K562 (cell line): ENCODE measurements around the gene RTL10. TPM values are rescaled to one million over a fixed set of nuclear protein-coding genes. Genes with fewer than 3 reads are reported as not detected.

Experiments
- ATAC-seq: fragments of 200-7000 bp; cut with Tn5 transposase; 3 replicates; pipeline ENCODE4 v1.9.1; 2020; ENCODE audit warnings: moderate library complexity
- Bru-seq: library from RNA; stranded (reverse); fragments of 400-500 nt; gene quantifications from one replicate; lab custom pipeline; 2021; lab: Mats Ljungman, UMichigan
- BruChase-seq, 2 experiments: library from RNA; stranded (reverse); fragments of 400-500 nt; gene quantifications; one replicate each; lab custom pipeline; 2021; lab: Mats Ljungman, UMichigan
- BruUV-seq: library from RNA; stranded (reverse); fragments of 400-500 nt; replicated peaks from 2 replicates; lab custom pipeline; 2021; lab: Mats Ljungman, UMichigan
- CTCF ChIA-PET: fragments of 300-600 bp; formaldehyde crosslinking; extraction: SDS; loops from one replicate; lab custom pipeline; 2021; ENCODE audit warnings: low intra/inter-chr PET ratio; lab: Yijun Ruan, JAX
- POLR2A ChIA-PET: fragments of 300-600, 350-650 bp; sonication (Branson Sonifier 250); formaldehyde crosslinking; extraction: SDS; loops from one replicate; lab custom pipeline; 2021; ENCODE audit warnings: antibody characterized with exemption, inconsistent platforms; lab: Yijun Ruan, JAX
- DNase-seq, 4 experiments: peaks; one replicate each; pipeline versions ENCODE4 v3.0.0 to v3.0.0-alpha.2; 2011 to 2018; ENCODE audit warnings: low spot score in 3 of 4, mixed read lengths in 3 of 4; ENCODE audit errors: extremely low read depth in 1 of 4
- FAIRE-seq: peaks from 2 replicates; lab custom pipeline; 2011; peaks lifted over from hg19 to GRCh38; lab: Jason Lieb, UNC
- H2AFZ ChIP-seq: 2 replicates; pipeline ENCODE4 v1.6.0; 2011; ENCODE audit warnings: low read depth, low read length, control low read depth, inconsistent platforms
- H3K27ac ChIP-seq: fragments of 200-600 bp; 3 replicates; pipeline ENCODE4 v1.8.0; 2011; ENCODE audit warnings: low read depth, mild to moderate bottlenecking, control low read depth, inconsistent platforms, low read length, moderate library complexity, mixed read lengths; ENCODE audit errors: extremely low read depth
- H3K27me3 ChIP-seq, 2 experiments: fragments of 300-600 bp in 1 of 2; 2 replicates in 1 of 2; 3 replicates in 1 of 2; pipeline versions ENCODE4 v1.6.0 to v1.8.0; 2011; ENCODE audit warnings: inconsistent platforms in 2 of 2, low read length in 2 of 2, mild to moderate bottlenecking in 1 of 2, mixed read lengths in 1 of 2, moderate library complexity in 1 of 2; ENCODE audit not compliant: control insufficient read depth in 2 of 2, insufficient read depth in 2 of 2
- H3K36me3 ChIP-seq: fragments of 300-600 bp; 3 replicates; pipeline ENCODE4 v1.8.0; 2011; ENCODE audit warnings: mild to moderate bottlenecking, low read length, inconsistent platforms; ENCODE audit not compliant: control insufficient read depth, insufficient read depth
- H3K4me1 ChIP-seq, 2 experiments: fragments of 200-600 bp in 1 of 2; replicated peaks in 1 of 2; 2 replicates in 1 of 2; 3 replicates in 1 of 2; pipeline versions ENCODE4 v1.5.1 to v1.8.0; 2011; ENCODE audit warnings: inconsistent platforms in 2 of 2, low read length in 2 of 2, mild to moderate bottlenecking in 1 of 2, mixed read lengths in 1 of 2, moderate library complexity in 1 of 2; ENCODE audit not compliant: control insufficient read depth in 2 of 2, insufficient read depth in 2 of 2
- H3K4me2 ChIP-seq: 2 replicates; pipeline ENCODE4 v1.6.1; 2011; ENCODE audit warnings: low read length, control low read depth, inconsistent platforms, mixed read lengths; ENCODE audit not compliant: insufficient read depth
- H3K4me3 ChIP-seq: fragments of 200-600 bp; sonication (generic), shearing (Covaris generic); 2 replicates; pipeline ENCODE4 v1.5.1; 2016; ENCODE audit warnings: control low read depth, inconsistent platforms
- H3K79me2 ChIP-seq: fragments of 200-600 bp; 3 replicates; pipeline ENCODE4 v1.8.0; 2011; ENCODE audit warnings: low read length, inconsistent platforms; ENCODE audit not compliant: control insufficient read depth, insufficient read depth
- H3K9ac ChIP-seq, 2 experiments: 2 replicates each; pipeline versions ENCODE4 v1.6.0 to v1.6.1; 2011; ENCODE audit warnings: low read depth in 2 of 2, low read length in 2 of 2, control low read depth in 1 of 2, inconsistent platforms in 1 of 2, mild to moderate bottlenecking in 1 of 2, mixed read lengths in 1 of 2; ENCODE audit not compliant: insufficient read depth in 1 of 2
- H3K9me1 ChIP-seq: one replicate; pipeline ENCODE4 v1.6.0; 2011; ENCODE audit warnings: inconsistent platforms, mild to moderate bottlenecking, low read length, moderate library complexity; ENCODE audit not compliant: control insufficient read depth, insufficient read depth
- H3K9me3 ChIP-seq: replicated peaks from 2 replicates; pipeline ENCODE4 v1.5.1; 2011; ENCODE audit warnings: low read depth, low read length, inconsistent platforms; ENCODE audit not compliant: control insufficient read depth, insufficient read depth
- H4K20me1 ChIP-seq: replicated peaks from 2 replicates; pipeline ENCODE4 v1.6.1; 2011; ENCODE audit warnings: low read length, inconsistent platforms, mixed read lengths; ENCODE audit not compliant: control insufficient read depth, insufficient read depth
- ATF3 ChIP-seq, 2 experiments: fragments of 450-650 bp in 1 of 2; sonication (generic) in 1 of 2; formaldehyde crosslinking in 1 of 2; IDR thresholded peaks in 1 of 2; conservative IDR thresholded peaks in 1 of 2; 2 replicates each; pipeline versions ENCODE4 v1.6.1 to v1.8.1; 2016 to 2023; ENCODE audit warnings: mild to moderate bottlenecking in 2 of 2, moderate library complexity in 2 of 2, inconsistent platforms in 1 of 2, missing genetic modification reagents in 1 of 2
- CEBPB ChIP-seq: fragments of 450-650 bp; IDR thresholded peaks from 2 replicates; pipeline ENCODE4 v1.6.1; 2016; ENCODE audit warnings: missing genetic modification characterization, missing compliant biosample characterization
- E2F4 ChIP-seq: sonication (generic); formaldehyde crosslinking; IDR thresholded peaks from 2 replicates; pipeline ENCODE4 v1.8.0; 2022; ENCODE audit warnings: mild to moderate bottlenecking, low read depth, missing genetic modification reagents
- KHSRP ChIP-seq: fragments of 450-650 bp; IDR thresholded peaks from 2 replicates; pipeline ENCODE4 v1.6.1; 2017
- MBD1 ChIP-seq: fragments of 250-450 bp; sonication (Bioruptor Pico); IDR thresholded peaks from 2 replicates; pipeline ENCODE4 v1.8.0; 2022; ENCODE audit warnings: inconsistent platforms
- MIER1 ChIP-seq: fragments of 450-650 bp; IDR thresholded peaks from 2 replicates; pipeline ENCODE4 v1.6.1; 2016; ENCODE audit warnings: antibody characterized with exemption, mild to moderate bottlenecking, low read depth
- ZNF449 ChIP-seq: fragments of 250-450 bp; sonication (Bioruptor Pico); IDR thresholded peaks from 2 replicates; pipeline ENCODE4 v1.8.0; 2022; ENCODE audit warnings: moderate library complexity, mild to moderate bottlenecking, inconsistent platforms
- ZNF696 ChIP-seq: fragments of 250-450 bp; sonication (Bioruptor Pico); conservative IDR thresholded peaks from 2 replicates; pipeline ENCODE4 v1.4.0; 2020; ENCODE audit warnings: mild to moderate bottlenecking, moderate library complexity
- WGBS: fragments of 100-300 bp; shearing (Covaris generic); methylation state at CpG from one replicate; pipeline ENCODE4 v1.1.6; 2016; ENCODE audit warnings: low coverage, mixed read lengths; ENCODE audit not compliant: insufficient coverage; ENCODE audit errors: missing lambda C conversion rate; 5-methylcytosine and 5-hydroxymethylcytosine counted together
- in situ Hi-C: fragments of 300-500 bp; cut with MboI; formaldehyde crosslinking; loops from 4 replicates; pipeline ENCODE4 v1.15.0; 2018; ENCODE audit warnings: inconsistent platforms, mixed read lengths
- intact Hi-C: fragments of 100-400 bp; cut with micrococcal nuclease; formaldehyde crosslinking; loops from 2 replicates; pipeline ENCODE4 v1.14.2; 2022
- long read RNA-seq, 3 experiments: library from polyadenylated mRNA in 2 of 3; library from RNA in 1 of 3; unstranded in 2 of 3; stranded (forward) in 1 of 3; transcript quantifications; one replicate each; pipeline ENCODE4 v2.0.0, GENCODE V29; 2019 to 2022
- polyA minus RNA-seq, 3 experiments: library from RNA; depleted of rRNA, polyadenylated mRNA; stranded (reverse); fragments of >200 nt; gene quantifications; 2 replicates each; pipeline ENCODE4 v1.2.3, GENCODE V29; 2011
- polyA plus RNA-seq, 8 experiments: library from polyadenylated mRNA; depleted of rRNA in 4 of 8; stranded (reverse) in 5 of 8; unstranded in 3 of 8; fragments of >200 nt; fragmentation: Nextera tagmentation in 2 of 8; fragmentation: Illumina TruSeq in 1 of 8; extraction: Ambion mirVana in 2 of 8; extraction: Trizol in 1 of 8; gene quantifications; 2 replicates each; pipeline versions ENCODE4 v1.2.1 to v1.2.3, GENCODE V29; 2011 to 2014; ENCODE audit warnings: inconsistent platforms in 1 of 8, missing spikeins in 1 of 8
- total RNA-seq, 7 experiments: library from RNA; depleted of rRNA in 6 of 7; stranded (reverse); fragments of >200 nt in 6 of 7; fragmentation: Illumina TruSeq in 2 of 7; extraction: Trizol in 2 of 7; gene quantifications; 2 replicates each; pipeline versions ENCODE4 v1.2.1 to v1.2.3, GENCODE V29; 2011 to 2021; ENCODE audit warnings: low replicate concordance in 1 of 7

Gene RTL10
- total RNA-seq (2011; cell fraction: chromatin; rRNA removed; ENCODE audit: low replicate concordance), result 82.4 and 192 TPM in 2 replicates
- 134 and 166 TPM in 2 replicates for total RNA-seq (2011; cell fraction: nucleolus; rRNA removed)
- 107 and 110 TPM in 2 replicates for total RNA-seq (2011; cell fraction: nucleoplasm; rRNA removed)
- total RNA-seq (2014; rRNA removed), result 32.5 and 42.0 TPM in 2 replicates
- total RNA-seq (2014; rRNA removed; fragmentation: Illumina TruSeq; extraction: Trizol), result 16.3 and 19.8 TPM in 2 replicates
- total RNA-seq (2015; rRNA removed; fragmentation: Illumina TruSeq; extraction: Trizol), result 26.2 and 28.8 TPM in 2 replicates
- total RNA-seq (2021), result 75.4 and 75.5 TPM in 2 replicates
- 32.7 and 82.6 TPM in 2 replicates for polyA plus RNA-seq (2011; rRNA removed)
- 68.8 and 74.9 TPM in 2 replicates for polyA plus RNA-seq (2011; cell fraction: cytosol; rRNA removed)
- 124 and 157 TPM in 2 replicates for polyA plus RNA-seq (2011; cell fraction: nucleus; rRNA removed)
- 40.3 and 56.9 TPM in 2 replicates for polyA plus RNA-seq (2012)
- polyA plus RNA-seq (2014; fragmentation: Illumina TruSeq; extraction: Trizol), result 39.2 and 40.1 TPM in 2 replicates
- polyA plus RNA-seq (2014; fragmentation: Nextera tagmentation; extraction: Ambion mirVana), result 10 to 100 TPM; 23.6 to 33.7 TPM
- 28.2 and 31.2 TPM in 2 replicates for polyA plus RNA-seq (2014; rRNA removed)
- 49.5 and 66.5 TPM in 2 replicates for polyA minus RNA-seq (2011; rRNA and poly(A)+ RNA removed)
- polyA minus RNA-seq (2011; cell fraction: cytosol; rRNA and poly(A)+ RNA removed), result 31.7 and 46.0 TPM in 2 replicates
- polyA minus RNA-seq (2011; cell fraction: nucleus; rRNA and poly(A)+ RNA removed), result 42.7 and 85.4 TPM in 2 replicates
- Bru-seq, nascent RNA, result percentile 96 among the genes with signal in this experiment
- percentile 97 among the genes with signal in this experiment for BruChase-seq, experiment 1, labeled RNA remaining after a 2-hour chase
- percentile 97 among the genes with signal in this experiment for BruChase-seq, experiment 2, labeled RNA remaining after a 6-hour chase
- long read RNA-seq, experiment 1, full-length matches to known transcripts, result 38 of 144 reads
- long read RNA-seq, experiment 1, partial matches to known transcripts, result 0 of 144 reads
- long read RNA-seq, experiment 1, other reads (novel, unspliced or antisense), result 106 of 144 reads
- long read RNA-seq, experiment 2, full-length matches to known transcripts, result 47 of 87 reads
- long read RNA-seq, experiment 2, partial matches to known transcripts, result 0 of 87 reads
- long read RNA-seq, experiment 2, other reads (novel, unspliced or antisense), result 40 of 87 reads
- long read RNA-seq, experiment 3, full-length matches to known transcripts, result 34 of 93 reads
- long read RNA-seq, experiment 3, partial matches to known transcripts, result 0 of 93 reads
- long read RNA-seq, experiment 3, other reads (novel, unspliced or antisense), result 59 of 93 reads

- peak; percentile 100 for DNase-seq
- H4K20me1 ChIP-seq, result peaks cover 39% of the 10 kb centered on the region; the same call in 1 of the 2 replicates
- H3K4me1 ChIP-seq, result peaks cover 23 to 63% of the 10 kb centered on the region in 2 experiments
- intact Hi-C loops, result loop anchor here (1.0 to 10.0 kb wide), 8 partner anchors 38 to 262 kb away; partner anchors contain the start of genes GP1BB, RANBP1, TANGO2 and TRMT2A
- peaks cover 68% of the 10 kb centered on the region for H3K79me2 ChIP-seq
- no peaks in the 10 kb centered on the region for H3K27me3 ChIP-seq
- peak within 1 kb of the TSS; percentile 94 for H3K4me2 ChIP-seq
- BruUV-seq, result TSS peak; percentile 61
- peaks cover 34% of the 10 kb centered on the region for H3K36me3 ChIP-seq
- peak within 1 kb of the TSS; percentile 94 for H2AFZ ChIP-seq
- FAIRE-seq, result peak; percentile 90
- peak within 1 kb of the TSS; percentile 84 for H3K27ac ChIP-seq
- peaks cover 19% of the 10 kb centered on the region for H3K9me1 ChIP-seq
- ChIA-PET POLR2A (interaction anchor here (0.6 to 3.9 kb wide), 57 partner anchors 8 to 1591 kb away, joined by 3 to 60 read pairs (median 4); partner anchors contain the start of genes CDC45 and GP1BB), CTCF (interaction anchor here (0.6 kb wide), 1 partner anchor 823 kb away, joined by 3 read pairs; no protein-coding TSS in a partner anchor)
- in situ Hi-C loops, result no loop called here
- peak; percentile 92 for ATAC-seq
- no peaks in the 10 kb centered on the region for H3K9me3 ChIP-seq
- H3K4me3 ChIP-seq, result peak within 1 kb of the TSS; percentile 62
- H3K9ac ChIP-seq, result peak within 1 kb of the TSS; percentile 86 to 99
- under 1% methylated on average over 81 of the region's 81 CpGs for WGBS
- TF ChIP-seq KHSRP (no peak), CEBPB (no peak), ATF3 (IDR thresholded peaks at IDR 0.05) (no peak), ATF3 (CRISPR knock-in tag; conservative IDR thresholded peaks at IDR 0.05) (peak; percentile 80), ZNF449 (no peak; the same call in 1 of the 2 replicates), MBD1 (CRISPR knock-in tag) (no peak), MIER1 (no peak), E2F4 (CRISPR knock-in tag) (no peak), ZNF696 (CRISPR knock-in tag) (no peak)
Measured at GRCh38 chr22:19854778-19855503, at the start of gene RTL10, which contains the start of gene GNB1L. TSS of gene RTL10 (minus strand) at chr22:19854874. CDS start at chr22:19852261, 2,613 bp downstream. TSS of gene GNB1L (minus strand) at chr22:19854874. CDS start at chr22:19821355, 33,519 bp downstream.
